GM15510 (cell line): ENCODE data around the gene SEPTIN5.

Experiments used
- POLR2A ChIP-seq: IDR thresholded peaks from 3 replicates; pipeline ENCODE4 v1.6.1; 2011; ENCODE audit warnings: borderline replicate concordance; ENCODE audit not compliant: insufficient read length; ENCODE audit errors: extremely low read depth

Gene SEPTIN5

DNA sequence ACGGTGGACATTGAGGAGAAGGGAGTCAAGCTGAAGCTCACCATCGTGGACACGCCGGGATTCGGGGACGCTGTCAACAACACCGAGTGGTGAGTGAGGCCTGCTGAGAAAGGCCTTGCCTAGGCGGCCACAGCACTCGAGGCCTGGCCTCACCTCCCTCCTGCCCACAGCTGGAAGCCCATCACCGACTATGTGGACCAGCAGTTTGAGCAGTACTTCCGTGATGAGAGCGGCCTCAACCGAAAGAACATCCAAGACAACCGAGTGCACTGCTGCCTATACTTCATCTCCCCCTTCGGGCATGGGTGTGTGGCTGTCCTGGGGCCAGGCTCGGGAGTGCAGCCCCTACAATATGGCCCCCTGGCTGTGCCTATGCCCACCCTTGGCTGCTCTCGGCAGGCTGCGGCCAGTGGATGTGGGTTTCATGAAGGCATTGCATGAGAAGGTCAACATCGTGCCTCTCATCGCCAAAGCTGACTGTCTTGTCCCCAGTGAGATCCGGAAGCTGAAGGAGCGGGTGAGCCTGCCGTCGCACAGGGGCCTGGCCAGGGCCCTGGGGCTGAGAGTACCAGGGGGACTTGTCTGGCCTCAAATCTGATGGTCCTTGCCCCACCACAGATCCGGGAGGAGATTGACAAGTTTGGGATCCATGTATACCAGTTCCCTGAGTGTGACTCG, 6.0 kb downstream of the SEPTIN5 start:
- TF ChIP-seq POLR2A: no peak

DNA sequence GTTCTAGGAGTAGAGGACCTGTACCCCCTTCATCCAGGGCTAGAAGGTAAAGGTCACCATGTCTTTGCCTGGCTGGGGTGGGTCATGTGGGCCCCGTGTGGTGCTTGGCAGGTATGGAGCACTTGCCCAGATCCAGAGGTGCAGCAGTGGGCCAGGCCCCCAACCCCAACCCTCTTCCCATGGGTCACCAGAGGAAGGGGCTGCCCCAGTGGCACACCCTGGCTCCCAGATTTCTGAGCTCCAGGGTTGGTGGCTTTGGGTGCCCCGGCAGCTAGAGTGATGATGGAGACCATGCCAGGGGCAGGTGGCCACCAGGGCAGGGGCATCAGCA, 6.7 kb downstream of the SEPTIN5 start:
- no peak for TF ChIP-seq POLR2A

DNA sequence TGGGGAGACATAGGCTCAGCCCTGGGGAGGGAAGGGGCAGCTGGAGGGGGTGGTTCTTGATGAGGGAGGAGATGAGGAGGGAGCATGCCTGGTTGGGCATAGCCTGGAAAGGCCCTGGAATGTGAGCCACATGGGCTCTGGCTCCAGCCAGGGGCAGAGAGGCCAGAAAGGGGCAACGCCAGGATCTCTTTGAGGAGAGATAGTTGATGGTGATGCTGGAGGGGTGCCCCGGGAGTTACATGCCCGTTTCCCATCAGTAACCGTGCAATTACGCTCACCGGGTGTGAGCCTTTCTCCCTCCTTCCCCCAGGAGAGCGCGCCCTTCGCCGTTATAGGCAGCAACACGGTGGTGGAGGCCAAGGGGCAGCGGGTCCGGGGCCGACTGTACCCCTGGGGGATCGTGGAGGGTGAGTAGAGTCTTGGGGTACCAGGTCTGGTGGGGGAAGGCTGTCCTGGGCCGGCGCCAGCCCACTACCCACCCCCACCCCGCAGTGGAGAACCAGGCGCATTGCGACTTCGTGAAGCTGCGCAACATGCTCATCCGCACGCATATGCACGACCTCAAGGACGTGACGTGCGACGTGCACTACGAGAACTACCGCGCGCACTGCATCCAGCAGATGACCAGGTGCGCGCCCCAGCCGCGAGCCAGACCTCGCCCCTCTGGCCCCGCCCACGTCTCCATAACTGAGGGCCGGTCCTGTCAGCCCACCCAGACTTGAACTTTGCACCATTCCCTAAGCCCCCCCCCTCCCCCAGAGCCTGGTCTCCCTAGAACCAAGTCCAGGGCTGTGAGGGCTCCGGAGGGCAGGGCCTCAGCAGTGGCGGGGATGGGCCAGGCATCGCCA, 7.3 kb downstream of the SEPTIN5 start:
- TF ChIP-seq POLR2A: no peak

DNA sequence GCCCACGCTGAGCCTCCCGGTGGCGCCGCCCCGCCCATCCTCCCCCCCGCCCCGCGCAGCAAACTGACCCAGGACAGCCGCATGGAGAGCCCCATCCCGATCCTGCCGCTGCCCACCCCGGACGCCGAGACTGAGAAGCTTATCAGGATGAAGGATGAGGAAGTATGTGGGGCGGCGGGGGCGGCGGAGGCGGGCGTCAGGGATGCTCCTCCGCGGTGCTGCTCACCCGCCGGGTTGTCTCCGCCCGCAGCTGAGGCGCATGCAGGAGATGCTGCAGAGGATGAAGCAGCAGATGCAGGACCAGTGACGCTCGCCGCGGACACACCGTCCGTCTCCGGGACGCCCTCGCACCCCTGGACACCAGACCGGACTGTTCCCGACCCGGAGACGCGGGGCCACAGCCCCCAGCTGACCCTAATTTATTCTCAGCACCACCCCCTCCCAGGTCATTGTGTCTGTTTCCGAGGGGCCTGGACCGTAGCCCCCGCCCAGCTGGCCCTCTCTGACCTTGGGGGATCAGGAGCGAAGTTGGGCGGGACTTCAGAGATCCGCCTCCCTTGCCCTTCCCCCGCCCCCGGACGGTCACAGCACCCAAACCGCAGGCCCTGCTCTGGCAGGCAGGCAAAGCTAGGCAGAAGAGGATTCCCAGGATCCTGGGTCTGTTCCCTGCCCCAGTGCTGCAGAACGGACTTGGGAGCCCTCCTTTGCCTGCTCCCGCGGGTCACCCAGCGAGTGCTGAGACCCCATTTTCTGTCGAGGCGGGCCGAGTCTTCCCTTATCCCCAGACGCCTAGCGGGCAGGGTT, 8.1 kb downstream of the SEPTIN5 start:
- TF ChIP-seq POLR2A: no peak

DNA sequence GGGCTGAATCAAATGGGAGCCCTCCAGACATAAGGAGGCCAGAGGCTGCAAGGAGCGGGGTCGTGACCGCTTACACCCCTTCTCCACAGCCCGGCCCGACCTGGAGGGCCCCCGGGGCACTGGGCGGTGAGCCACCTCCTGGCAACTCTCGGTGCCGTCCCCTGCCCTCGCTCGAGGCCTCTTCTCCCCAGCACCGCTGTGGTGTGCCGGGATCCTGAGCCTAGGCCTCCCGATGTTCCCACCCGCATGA, 8.6 kb downstream of the SEPTIN5 start:
- no peak for TF ChIP-seq POLR2A

DNA sequence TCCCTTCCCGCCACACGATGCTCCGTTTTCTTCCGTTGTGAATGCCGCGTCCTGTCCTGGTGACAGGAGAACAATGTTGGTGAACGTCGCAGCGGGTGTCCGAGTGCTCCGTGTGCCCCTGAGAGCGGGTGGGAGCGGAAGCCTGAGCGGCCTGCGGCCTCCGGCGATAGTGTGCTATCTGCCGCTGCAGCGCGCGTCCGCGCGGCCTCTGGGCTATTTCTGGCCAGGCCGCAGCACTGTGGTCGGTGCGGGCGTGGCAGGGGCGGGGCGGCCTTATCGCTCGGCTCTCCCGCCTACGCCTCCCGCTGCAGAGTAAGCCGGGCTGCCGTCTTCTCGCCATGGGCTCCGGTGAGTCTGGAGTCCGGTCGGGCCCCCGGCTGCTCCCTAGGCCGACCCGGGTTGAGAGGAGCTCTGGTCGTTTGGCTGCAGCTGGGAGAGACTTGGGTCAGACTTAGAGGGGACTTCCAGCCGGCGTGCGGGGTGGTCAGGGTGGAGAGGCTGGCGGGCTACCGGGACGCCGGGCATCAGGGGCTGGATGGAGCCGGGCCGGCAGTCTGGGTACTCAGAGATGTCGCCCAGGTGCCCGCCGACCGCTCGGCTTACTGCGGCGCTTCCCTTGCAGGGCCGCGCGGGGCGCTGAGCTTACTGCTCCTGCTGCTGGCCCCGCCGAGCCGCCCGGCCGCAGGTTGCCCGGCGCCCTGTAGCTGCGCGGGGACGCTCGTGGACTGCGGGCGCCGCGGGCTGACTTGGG, 9.1 kb downstream of the SEPTIN5 start, which contains the start of gene GP1BB:
Gene GP1BB (plus strand): TSS at position 308 of the 751 bp plus-strand sequence. CDS start 31 bp downstream, at position 339.
- TF ChIP-seq POLR2A: no peak

DNA sequence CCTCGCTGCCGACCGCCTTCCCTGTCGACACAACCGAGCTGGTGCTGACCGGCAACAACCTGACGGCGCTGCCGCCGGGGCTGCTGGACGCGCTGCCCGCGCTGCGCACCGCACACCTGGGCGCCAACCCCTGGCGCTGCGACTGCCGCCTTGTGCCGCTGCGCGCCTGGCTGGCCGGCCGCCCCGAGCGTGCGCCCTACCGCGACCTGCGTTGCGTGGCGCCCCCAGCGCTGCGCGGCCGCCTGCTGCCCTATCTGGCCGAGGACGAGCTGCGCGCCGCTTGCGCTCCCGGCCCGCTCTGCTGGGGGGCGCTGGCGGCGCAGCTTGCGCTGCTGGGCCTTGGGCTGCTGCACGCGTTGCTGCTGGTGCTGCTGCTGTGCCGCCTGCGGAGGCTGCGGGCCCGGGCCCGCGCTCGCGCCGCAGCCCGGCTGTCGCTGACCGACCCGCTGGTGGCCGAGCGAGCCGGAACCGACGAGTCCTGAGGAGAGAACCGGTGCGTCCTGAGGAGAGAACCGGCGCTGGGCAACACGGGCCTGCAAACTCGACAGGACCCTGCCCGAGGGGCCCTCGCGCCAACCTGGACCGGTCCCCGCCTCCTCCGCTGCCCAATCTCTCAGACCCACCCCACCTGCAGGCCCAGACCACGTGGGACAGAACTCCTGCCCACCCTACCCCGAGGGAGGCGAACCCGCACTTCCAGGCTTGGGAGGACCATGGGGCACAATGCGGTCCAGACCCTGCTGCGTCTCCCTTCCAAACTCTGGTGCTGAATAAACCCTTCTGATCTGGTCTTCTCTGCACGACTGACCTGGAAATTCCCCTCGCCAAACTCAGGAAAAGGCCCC, 9.9 kb downstream of the SEPTIN5 start:
- no peak for TF ChIP-seq POLR2A

DNA sequence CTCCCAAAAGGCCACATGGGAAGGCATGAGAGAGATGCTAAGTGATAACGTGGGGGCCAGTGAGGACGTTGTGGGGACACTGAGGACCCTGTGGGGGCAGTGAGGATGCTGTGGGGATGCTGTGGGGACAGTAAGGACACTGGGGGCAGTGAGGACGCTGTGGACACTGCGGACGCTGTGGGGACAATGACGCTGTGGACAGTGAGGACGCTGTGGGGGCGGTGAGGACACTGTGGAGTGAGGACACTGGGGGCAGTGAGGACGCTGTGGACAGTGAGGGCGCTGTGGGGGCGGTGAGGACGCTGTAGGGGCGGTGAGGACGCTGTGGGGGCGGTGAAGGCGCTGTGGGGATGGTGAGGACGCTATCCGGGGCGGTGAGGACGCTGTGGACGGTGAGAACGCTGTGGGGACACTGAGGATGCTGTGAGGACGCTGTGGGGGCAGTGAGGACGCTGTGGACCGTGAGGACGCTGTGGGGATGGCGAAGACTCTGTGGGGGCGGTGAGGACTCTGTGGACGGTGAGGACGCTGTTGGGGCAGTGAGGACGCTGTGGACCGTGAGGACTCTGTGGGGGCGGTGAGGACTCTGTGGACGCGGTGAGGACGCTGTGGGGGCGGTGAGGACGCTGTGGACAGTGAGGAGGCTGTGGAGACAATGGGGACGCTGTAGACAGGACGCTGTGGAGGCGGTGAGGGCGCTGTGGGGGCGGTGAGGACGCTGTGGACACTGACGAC, 10.8 kb downstream of the SEPTIN5 start:
- no peak for TF ChIP-seq POLR2A

DNA sequence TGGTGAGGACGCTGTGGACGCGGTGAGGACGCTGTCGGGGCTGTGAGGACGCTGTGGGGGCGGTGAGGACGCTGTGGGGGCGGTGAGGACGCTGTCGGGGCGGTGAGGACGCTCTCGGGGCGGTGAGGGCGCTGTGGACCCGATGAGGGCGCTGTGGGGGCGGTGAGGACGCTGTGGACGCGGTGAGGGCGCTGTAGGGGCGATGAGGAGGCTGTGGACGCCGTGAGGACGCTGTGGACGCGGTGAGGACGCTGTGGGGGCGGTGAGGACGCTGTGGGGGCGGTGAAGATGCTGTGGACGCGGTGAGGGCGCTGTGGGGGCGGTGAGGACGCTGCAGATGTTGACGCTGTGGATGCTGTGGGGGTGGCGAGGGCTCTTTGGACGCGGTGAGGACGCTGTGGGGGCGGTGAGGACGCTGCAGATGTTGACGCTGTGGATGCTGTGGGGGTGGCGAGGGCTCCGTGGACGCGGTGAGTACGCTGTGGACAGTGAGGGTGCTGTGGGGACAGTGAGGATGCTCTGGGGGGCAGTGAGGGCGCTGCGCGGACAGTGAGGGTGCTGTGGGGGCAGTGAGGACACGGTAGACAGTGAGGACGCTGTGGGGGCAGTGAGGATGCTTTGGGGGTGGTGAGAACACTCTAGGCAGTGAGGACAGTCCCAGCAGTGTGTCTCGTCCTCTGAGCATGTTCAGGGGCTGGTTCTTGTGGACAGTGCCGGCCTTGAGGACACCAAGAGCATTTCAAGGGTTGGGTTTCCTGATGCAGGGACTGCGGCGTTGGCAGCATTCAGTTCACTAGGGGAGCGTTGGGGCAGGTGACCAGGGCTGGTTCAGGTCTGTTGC, 13.2 kb downstream of the SEPTIN5 start:
- no peak for TF ChIP-seq POLR2A

DNA sequence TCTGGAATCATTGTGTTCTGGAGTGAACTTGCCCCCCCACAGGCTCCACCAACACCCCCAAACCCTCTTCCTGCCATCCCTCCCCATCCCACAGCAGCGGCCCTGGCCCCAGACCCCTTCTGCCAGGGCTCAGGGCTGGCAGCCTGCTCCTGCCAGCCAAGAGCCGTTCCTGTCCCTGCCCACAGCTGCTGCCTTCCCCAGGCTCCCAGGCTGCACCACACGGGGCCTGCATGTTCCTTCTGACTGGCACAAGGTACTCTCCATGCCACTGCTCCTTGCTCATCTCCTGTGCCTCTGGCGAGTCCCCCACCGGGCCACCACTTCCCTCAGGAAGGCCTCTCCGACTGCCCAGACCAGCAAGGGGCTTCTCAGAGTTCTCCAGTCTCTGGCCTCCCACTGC, 14.0 kb downstream of the SEPTIN5 start:
- no peak for TF ChIP-seq POLR2A

DNA sequence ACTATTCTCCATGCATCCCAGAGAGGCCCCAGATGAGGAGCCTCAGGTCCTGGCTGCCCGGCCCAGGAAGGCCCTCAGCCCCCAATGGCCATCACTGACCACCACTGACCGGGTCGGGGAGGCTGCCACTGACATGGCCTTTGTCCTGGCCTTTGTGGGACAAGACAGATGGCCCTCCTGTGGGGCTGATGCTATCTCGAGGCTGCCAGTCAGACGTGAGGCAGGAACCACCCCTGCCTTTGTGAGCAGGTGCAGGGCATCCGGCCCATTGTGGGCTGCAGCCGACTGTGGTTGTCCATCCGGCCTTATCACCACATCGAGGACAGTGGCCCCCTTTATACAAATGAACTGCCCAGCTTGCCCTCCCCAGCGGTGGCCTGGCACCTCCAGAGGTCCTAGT, 14.5 kb downstream of the SEPTIN5 start:
- TF ChIP-seq POLR2A: no peak

DNA sequence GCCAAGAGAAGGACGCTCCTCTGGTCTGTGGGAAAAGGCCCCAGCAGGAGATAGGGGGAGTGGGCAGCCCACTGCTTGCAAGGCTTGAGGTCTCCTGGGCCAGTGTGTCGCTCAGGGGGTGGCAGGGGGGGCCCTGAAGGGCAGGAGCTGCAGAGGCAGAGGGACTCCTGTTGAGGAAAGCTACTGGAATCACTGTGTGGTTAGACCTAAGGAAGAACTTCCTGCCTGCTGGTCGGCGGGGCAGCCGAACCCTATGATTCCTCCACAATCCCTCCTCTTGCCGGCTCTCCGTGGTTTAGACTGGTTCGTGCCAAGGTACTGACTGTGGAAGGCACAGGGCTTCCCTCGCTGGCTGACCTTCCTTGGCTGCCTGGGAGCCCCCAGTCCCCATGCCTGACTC, 15.2 kb downstream of the SEPTIN5 start:
- TF ChIP-seq POLR2A: no peak
